ENCODE data around the gene PRKCZ. TPM values are rescaled to one million over a fixed set of nuclear protein-coding genes. Genes with fewer than 3 reads are reported as not detected.
"Not testable (repeated sequence)": the region's sequence is repeated elsewhere in the genome, so short reads cannot be mapped to it uniquely, and the experiment has no call there.

The PRKCZ gene
- total RNA-seq, 3 donors from 2014 or later (not counting 1 experiment from before 2014, with no cell fraction given) = 25.1 to 37.1 (median 30.5) TPM

GRCh38 chr1:2115702-2116341, 65.6 kb downstream of the PRKCZ start:
- H3K27ac Mint-ChIP-seq = no peak overlapping the region

GRCh38 chr1:2119886-2120285, 69.7 kb downstream of the PRKCZ start:
- Histone ChIP-seq H3K27ac (ENCODE audit: low read length) (no peak overlapping the region), H3K9me3 (ENCODE audit: control insufficient read depth, insufficient read depth, low read length) (no peaks in the 10 kb centered on the region), H3K4me3 (ENCODE audit: low read length) (no peak overlapping the region), H3K36me3 (ENCODE audit: control insufficient read depth, insufficient read depth, low read length) (no peaks in the 10 kb centered on the region), H3K27me3 (ENCODE audit: control insufficient read depth, insufficient read depth, low read length) (no peaks in the 10 kb centered on the region), H3K4me1 (ENCODE audit: control insufficient read depth, insufficient read depth, low read length) (no peaks in the 10 kb centered on the region)
- Mint-ChIP-seq H3K4me3 (no peak overlapping the region), H3K9me3 (no peaks in the 10 kb centered on the region), H3K4me1 (no peaks in the 10 kb centered on the region), H3K27me3 (ENCODE audit: low read depth in 2 of 2) (no peaks in the 10 kb centered on the region), H3K27ac (no peak overlapping the region), H3K36me3 (no peaks in the 10 kb centered on the region)
- intact Hi-C loops (cut with micrococcal nuclease) = no loop called here
- DNase-seq (no peak), ATAC-seq (no peak)
- TF ChIP-seq CTCF (IDR thresholded peaks at IDR 0.05) = no peak
- 100% methylated on average over 4 of the region's 5 CpGs for WGBS (ENCODE audit: insufficient coverage)

More at GRCh38 chr1:2115702-2116341, 65.6 kb downstream of the PRKCZ start:
- Mint-ChIP-seq H3K4me3 (no peak overlapping the region), H3K27me3 (ENCODE audit: low read depth in 2 of 2) (no peaks in the 10 kb centered on the region), H3K36me3 (no peaks in the 10 kb centered on the region), H3K9me3 (no peaks in the 10 kb centered on the region), H3K4me1 (peaks cover 0 to 4% of the 10 kb centered on the region in 2 donors)
- H3K27me3 ChIP-seq (ENCODE audit: control insufficient read depth, insufficient read depth, low read length) = no peaks in the 10 kb centered on the region
- no peak for TF ChIP-seq CTCF (IDR thresholded peaks at IDR 0.05)
- 89% methylated on average over 28 of the region's 28 CpGs for WGBS (ENCODE audit: insufficient coverage)
- H3K4me1 ChIP-seq (ENCODE audit: control insufficient read depth, insufficient read depth, low read length) = peaks cover 16% of the 10 kb centered on the region
- DNase-seq = no peak
- no peak for ATAC-seq
- intact Hi-C loops (cut with micrococcal nuclease) = no loop called here
- no peak overlapping the region for H3K4me3 ChIP-seq (ENCODE audit: low read length)
- H3K36me3 ChIP-seq (ENCODE audit: control insufficient read depth, insufficient read depth, low read length) = no peaks in the 10 kb centered on the region
- no peak overlapping the region for H3K27ac ChIP-seq (ENCODE audit: low read length)
- H3K9me3 ChIP-seq (ENCODE audit: control insufficient read depth, insufficient read depth, low read length) = no peaks in the 10 kb centered on the region

- intact Hi-C loops (cut with micrococcal nuclease) = no loop called here
- no peaks in the 10 kb centered on the region for H3K4me1 Mint-ChIP-seq
- Histone ChIP-seq H3K27me3 (ENCODE audit: control insufficient read depth, insufficient read depth, low read length) (no peaks in the 10 kb centered on the region), H3K4me3 (ENCODE audit: low read length) (no peak overlapping the region), H3K4me1 (ENCODE audit: control insufficient read depth, insufficient read depth, low read length) (peaks cover 3% of the 10 kb centered on the region), H3K9me3 (ENCODE audit: control insufficient read depth, insufficient read depth, low read length) (no peaks in the 10 kb centered on the region), H3K27ac (ENCODE audit: low read length) (no peak overlapping the region), H3K36me3 (ENCODE audit: control insufficient read depth, insufficient read depth, low read length) (no peaks in the 10 kb centered on the region)
- H3K9me3 Mint-ChIP-seq = no peaks in the 10 kb centered on the region
- no peak for ATAC-seq
- 93% methylated on average over 10 of the region's 14 CpGs for WGBS (ENCODE audit: insufficient coverage)
- no peaks in the 10 kb centered on the region for H3K36me3 Mint-ChIP-seq
- no peaks in the 10 kb centered on the region for H3K27me3 Mint-ChIP-seq (ENCODE audit: low read depth in 2 of 2)
- H3K4me3 Mint-ChIP-seq = peak overlapping the region; percentile 35
- no peak for TF ChIP-seq CTCF (IDR thresholded peaks at IDR 0.05)
- no peak for DNase-seq
- peak overlapping the region in 1 of 2 donors; percentile 29 for H3K27ac Mint-ChIP-seq
Measured at GRCh38 chr1:2121101-2121691, 71.0 kb downstream of the PRKCZ start.

GRCh38 chr1:2121794-2122193, 71.6 kb downstream of the PRKCZ start:
- H3K27me3 Mint-ChIP-seq (ENCODE audit: low read depth in 2 of 2); H3K9me3 ChIP-seq (ENCODE audit: control insufficient read depth, insufficient read depth, low read length); H3K27ac Mint-ChIP-seq; H3K27ac ChIP-seq (ENCODE audit: low read length); ATAC-seq; H3K4me3 ChIP-seq (ENCODE audit: low read length); H3K27me3 ChIP-seq (ENCODE audit: control insufficient read depth, insufficient read depth, low read length); H3K36me3 ChIP-seq (ENCODE audit: control insufficient read depth, insufficient read depth, low read length); H3K4me1 Mint-ChIP-seq; H3K9me3 Mint-ChIP-seq; H3K4me3 Mint-ChIP-seq; H3K36me3 Mint-ChIP-seq; intact Hi-C loops (cut with micrococcal nuclease); DNase-seq; H3K4me1 ChIP-seq (ENCODE audit: control insufficient read depth, insufficient read depth, low read length): not testable (repeated sequence)
- WGBS (ENCODE audit: insufficient coverage) = no CpG with 5 or more reads among the region's 23 CpGs
